ENCODE results near the gene KMT5B.

Gene KMT5B

DNA sequence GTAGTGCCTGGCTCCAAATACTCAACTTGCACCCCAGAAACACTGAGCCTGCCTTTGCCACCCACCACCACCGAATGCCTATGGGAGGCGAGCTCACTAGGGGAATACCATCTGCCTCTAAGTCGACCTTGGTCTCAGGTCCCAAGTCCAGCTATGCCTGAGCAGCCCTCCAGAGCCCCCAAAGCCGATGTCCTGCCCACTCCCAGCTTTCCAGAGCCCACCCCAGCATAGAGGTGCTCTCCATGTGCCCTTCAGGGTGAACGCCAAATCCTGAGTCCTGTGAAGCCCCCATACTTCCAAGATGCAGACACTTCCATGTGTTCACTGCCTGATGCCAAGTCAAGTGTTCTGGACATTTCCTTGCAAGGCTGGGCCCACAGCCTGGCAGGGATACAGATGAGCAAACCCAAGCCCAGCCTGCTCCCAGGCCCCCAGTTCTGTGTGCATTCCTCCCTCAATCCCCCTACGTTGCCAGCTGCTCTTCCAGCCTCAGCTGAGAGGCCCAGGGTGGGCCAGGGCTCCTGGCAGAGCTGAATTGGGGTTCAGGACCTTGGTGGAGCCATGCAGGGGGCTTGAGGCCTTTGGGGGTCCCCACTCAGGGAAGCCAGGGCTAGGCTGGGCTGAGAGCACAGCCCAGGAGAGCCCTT lies 2.6 kb upstream of the KMT5B start:
- TF ChIP-seq CTCF (IDR thresholded peaks at IDR 0.05; ENCODE audit: insufficient read depth, low read length, poor library complexity, severe bottlenecking), result no peak
- Histone ChIP-seq H3K36me3 (ENCODE audit: control insufficient read depth, insufficient read depth, low read length) (no peaks in the 10 kb centered on the region), H3K27me3 (replicated peaks; ENCODE audit: control insufficient read depth, insufficient read depth, low read length) (peaks cover 4% of the 10 kb centered on the region; the same call in 1 of the 2 replicates), H3K4me3 (replicated peaks; ENCODE audit: low read depth, low read length) (no peak overlapping the region)
- DNase-seq (ENCODE audit: extremely low read depth, insufficient read length), result no peak

DNA sequence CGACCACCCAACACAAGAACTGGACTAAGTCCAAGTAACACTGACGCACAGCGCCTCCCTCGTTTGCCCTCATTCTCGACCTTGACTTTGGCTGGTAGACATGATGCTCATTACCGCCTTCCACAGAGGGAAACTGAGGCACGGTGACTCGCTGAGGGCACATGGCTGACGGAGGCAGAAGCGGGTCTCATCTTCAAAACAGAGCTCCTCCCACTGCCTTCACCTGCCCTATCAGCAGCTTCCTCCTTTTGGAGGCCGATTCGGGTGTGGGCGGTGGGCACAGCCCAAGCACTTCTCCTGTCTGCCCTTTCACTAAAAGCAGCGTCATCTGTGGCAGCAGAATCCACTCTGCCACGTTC lies 2.0 kb upstream of the KMT5B start:
- no peak for DNase-seq (ENCODE audit: extremely low read depth, insufficient read length)
- TF ChIP-seq CTCF (IDR thresholded peaks at IDR 0.05; ENCODE audit: insufficient read depth, low read length, poor library complexity, severe bottlenecking), result no peak
- Histone ChIP-seq H3K4me3 (replicated peaks; ENCODE audit: low read depth, low read length) (no peak overlapping the region), H3K27me3 (replicated peaks; ENCODE audit: control insufficient read depth, insufficient read depth, low read length) (peaks cover 4% of the 10 kb centered on the region; the same call in 1 of the 2 replicates), H3K36me3 (ENCODE audit: control insufficient read depth, insufficient read depth, low read length) (no peaks in the 10 kb centered on the region)

GRCh38 chr11:68214173-68215086 lies 1.3 kb upstream of the KMT5B start:
- DNase-seq (ENCODE audit: extremely low read depth, insufficient read length), result no peak
- Histone ChIP-seq H3K36me3 (ENCODE audit: control insufficient read depth, insufficient read depth, low read length) (no peaks in the 10 kb centered on the region), H3K4me3 (replicated peaks; ENCODE audit: low read depth, low read length) (peak overlapping the region; percentile 72), H3K27me3 (replicated peaks; ENCODE audit: control insufficient read depth, insufficient read depth, low read length) (peaks cover 4% of the 10 kb centered on the region; the same call in 1 of the 2 replicates)
- TF ChIP-seq CTCF (IDR thresholded peaks at IDR 0.05; ENCODE audit: insufficient read depth, low read length, poor library complexity, severe bottlenecking), result no peak

- Histone ChIP-seq H3K27me3 (replicated peaks; ENCODE audit: control insufficient read depth, insufficient read depth, low read length) (peaks cover 4% of the 10 kb centered on the region; the same call in 1 of the 2 replicates), H3K36me3 (ENCODE audit: control insufficient read depth, insufficient read depth, low read length) (no peaks in the 10 kb centered on the region), H3K4me3 (replicated peaks; ENCODE audit: low read depth, low read length) (peak overlapping the region; percentile 72)
- TF ChIP-seq CTCF (IDR thresholded peaks at IDR 0.05; ENCODE audit: insufficient read depth, low read length, poor library complexity, severe bottlenecking), result no peak
- DNase-seq (ENCODE audit: extremely low read depth, insufficient read length), result peak; percentile 96
Observed at GRCh38 chr11:68213555-68214172, 568 bp upstream of the KMT5B start.

DNA sequence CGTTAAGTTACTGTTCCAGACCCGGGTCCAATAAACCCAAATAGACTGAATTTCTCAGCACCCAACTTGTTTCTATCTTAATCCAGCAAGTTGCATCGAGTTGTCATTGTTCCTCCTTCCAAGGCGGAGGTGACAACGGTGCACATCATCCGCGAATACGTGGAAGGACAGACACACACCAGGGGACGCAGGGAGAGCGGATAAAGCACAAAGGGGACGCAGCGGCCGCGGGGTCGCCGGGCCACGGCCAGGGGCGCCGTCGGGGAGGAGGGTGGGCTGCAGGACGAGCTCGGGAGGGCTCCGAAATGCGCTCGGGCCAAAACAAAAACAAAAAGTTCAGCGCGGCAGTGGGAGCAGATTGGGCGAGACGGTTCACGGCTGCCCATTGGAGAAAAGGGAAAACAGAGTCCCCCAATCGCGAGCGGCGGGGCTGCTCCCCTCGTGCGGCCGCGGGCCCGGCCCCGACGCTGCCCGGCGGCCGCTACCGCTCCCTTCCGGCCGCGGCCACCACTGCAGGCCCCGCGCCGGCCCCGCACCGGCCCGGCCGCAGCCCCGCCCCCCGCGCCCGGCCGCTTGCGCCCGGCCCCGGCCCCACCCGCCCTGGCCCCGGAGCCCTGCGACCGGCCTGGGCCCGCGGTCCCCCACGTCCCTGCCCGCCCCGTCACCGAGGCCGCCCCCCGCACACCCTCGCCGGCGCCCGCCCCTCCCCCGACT lies 518 bp downstream of the KMT5B start:
- H3K27me3 ChIP-seq (replicated peaks; ENCODE audit: control insufficient read depth, insufficient read depth, low read length), result peaks cover 4% of the 10 kb centered on the region; the same call in 1 of the 2 replicates
- H3K36me3 ChIP-seq (ENCODE audit: control insufficient read depth, insufficient read depth, low read length), result no peaks in the 10 kb centered on the region
- H3K4me3 ChIP-seq (replicated peaks; ENCODE audit: low read depth, low read length), result peak overlapping the region; percentile 93
- peak; percentile 81 for DNase-seq (ENCODE audit: extremely low read depth, insufficient read length)
- no peak for TF ChIP-seq CTCF (IDR thresholded peaks at IDR 0.05; ENCODE audit: insufficient read depth, low read length, poor library complexity, severe bottlenecking)

All from GM06990 (cell line).